CD8-positive, alpha-beta memory T cell (primary cell): ENCODE measurements around the gene SGIP1. TPM values are rescaled to one million over a fixed set of nuclear protein-coding genes. Genes with fewer than 3 reads are reported as not detected.

Source experiments
- CTCF ChIA-PET: fragments of 350-600 bp; sonication (Branson Sonifier 250); formaldehyde crosslinking; loops from one replicate; lab custom pipeline; 2021; ENCODE audit warnings: antibody characterized with exemption; lab: Charles Lee
- POLR2A ChIA-PET: fragments of 350-600 bp; sonication (Branson Sonifier 250); formaldehyde crosslinking; loops from one replicate; lab custom pipeline; 2021; ENCODE audit warnings: antibody characterized with exemption; lab: Charles Lee
- DNase-seq, 5 donors: peaks; one replicate each; pipeline versions ENCODE4 v3.0.0 to v3.0.0-alpha.2; 2020 to 2022; ENCODE audit warnings: mixed read lengths in 1 of 5
- H3K27ac ChIP-seq: one replicate; pipeline ENCODE4 v1.7.0; 2013; ENCODE audit warnings: low read depth, mild to moderate bottlenecking, low read length, moderate library complexity
- H3K27me3 ChIP-seq: 2 replicates; pipeline ENCODE4 v1.7.0; 2013; ENCODE audit warnings: low read length, mild to moderate bottlenecking; ENCODE audit not compliant: insufficient read depth, poor library complexity, severe bottlenecking
- H3K36me3 ChIP-seq: 2 replicates; pipeline ENCODE4 v1.7.0; 2013; ENCODE audit warnings: mild to moderate bottlenecking, low read length, moderate library complexity; ENCODE audit not compliant: insufficient read depth
- H3K4me1 ChIP-seq: 2 replicates; pipeline ENCODE4 v1.7.0; 2013; ENCODE audit warnings: mild to moderate bottlenecking, low read length, moderate library complexity; ENCODE audit not compliant: insufficient read depth
- H3K4me3 ChIP-seq: 2 replicates; pipeline ENCODE4 v1.7.0; 2013; ENCODE audit warnings: mild to moderate bottlenecking, low read length
- H3K9me3 ChIP-seq: 2 replicates; pipeline ENCODE4 v1.7.0; 2013; ENCODE audit warnings: mild to moderate bottlenecking, low read length
- H3K27ac Mint-ChIP-seq, 8 donors: one replicate each; pipeline ENCODE4 v1.8.0; 2020 to 2021; ENCODE audit warnings: mixed read lengths in 8 of 8, mild to moderate bottlenecking in 6 of 8, inconsistent platforms in 3 of 8, moderate library complexity in 3 of 8
- H3K27me3 Mint-ChIP-seq, 2 donors: one replicate each; pipeline ENCODE4 v1.8.0; 2020 to 2021; ENCODE audit warnings: mixed read lengths in 2 of 2, mild to moderate bottlenecking in 1 of 2, moderate library complexity in 1 of 2
- H3K36me3 Mint-ChIP-seq, 3 donors: one replicate each; pipeline ENCODE4 v1.8.0; 2020 to 2021; ENCODE audit warnings: mixed read lengths in 3 of 3, inconsistent platforms in 1 of 3, mild to moderate bottlenecking in 1 of 3
- H3K4me1 Mint-ChIP-seq, 3 donors: one replicate each; pipeline ENCODE4 v1.8.0; 2020 to 2021; ENCODE audit warnings: mixed read lengths in 3 of 3, inconsistent platforms in 1 of 3, mild to moderate bottlenecking in 1 of 3
- H3K4me3 Mint-ChIP-seq, 7 donors: one replicate each; pipeline ENCODE4 v1.8.0; 2020 to 2021; ENCODE audit warnings: mixed read lengths in 7 of 7, mild to moderate bottlenecking in 6 of 7, moderate library complexity in 4 of 7, inconsistent platforms in 2 of 7
- H3K9me3 Mint-ChIP-seq, 5 donors: one replicate each; pipeline ENCODE4 v1.8.0; 2020 to 2022; ENCODE audit warnings: mixed read lengths in 5 of 5, mild to moderate bottlenecking in 3 of 5, moderate library complexity in 2 of 5, inconsistent platforms in 1 of 5
- polyA plus RNA-seq: library from polyadenylated mRNA; unstranded; fragments of 300-500 nt; fragmentation: Illumina TruSeq; gene quantifications from one replicate; pipeline ENCODE4 v1.2.3, GENCODE V29; 2021
- total RNA-seq, 2 experiments: library from RNA; stranded (reverse); gene quantifications; one replicate each; pipeline ENCODE4 v1.2.3, GENCODE V29; 2021

The SGIP1 gene
- total and polyA plus RNA-seq, 3 experiments from 2014 or later, result not detected

GRCh38 chr1:66525086-66525485 lies 8.9 kb upstream of the SGIP1 start:
- Histone ChIP-seq H3K27ac (no peak overlapping the region), H3K4me1 (no peaks in the 10 kb centered on the region), H3K4me3 (no peak overlapping the region), H3K27me3 (no peaks in the 10 kb centered on the region), H3K9me3 (no peaks in the 10 kb centered on the region), H3K36me3 (no peaks in the 10 kb centered on the region)
- no peaks in the 10 kb centered on the region for H3K36me3 Mint-ChIP-seq
- no peak overlapping the region for H3K4me3 Mint-ChIP-seq
- no peak overlapping the region for H3K27ac Mint-ChIP-seq
- H3K9me3 Mint-ChIP-seq, result no peaks in the 10 kb centered on the region
- DNase-seq, result no peak
- H3K27me3 Mint-ChIP-seq, result peaks cover 2 to 9% of the 10 kb centered on the region in 2 donors
- H3K4me1 Mint-ChIP-seq, result no peaks in the 10 kb centered on the region
- ChIA-PET POLR2A (no interaction called here), CTCF (no interaction called here)

- Mint-ChIP-seq H3K9me3 (no peaks in the 10 kb centered on the region), H3K36me3 (no peaks in the 10 kb centered on the region), H3K27ac (no peak overlapping the region), H3K27me3 (peaks cover 2 to 13% of the 10 kb centered on the region in 2 donors), H3K4me3 (no peak overlapping the region), H3K4me1 (no peaks in the 10 kb centered on the region)
- Histone ChIP-seq H3K4me3 (no peak overlapping the region), H3K36me3 (no peaks in the 10 kb centered on the region), H3K27ac (no peak overlapping the region), H3K27me3 (no peaks in the 10 kb centered on the region), H3K4me1 (no peaks in the 10 kb centered on the region), H3K9me3 (no peaks in the 10 kb centered on the region)
- CTCF ChIA-PET, result no interaction called here
- POLR2A ChIA-PET, result no interaction called here
- no peak for DNase-seq
These were observed 7.9 kb upstream of the SGIP1 start for GRCh38 chr1:66526036-66526435.

- no peaks in the 10 kb centered on the region for H3K36me3 ChIP-seq
- Mint-ChIP-seq H3K36me3 (no peaks in the 10 kb centered on the region), H3K4me3 (no peak overlapping the region), H3K4me1 (no peaks in the 10 kb centered on the region), H3K27me3 (peaks cover 6 to 21% of the 10 kb centered on the region in 2 donors), H3K9me3 (peaks cover 0 to 2% (median 0%) of the 10 kb centered on the region in 5 donors), H3K27ac (no peak overlapping the region)
- H3K4me3 ChIP-seq, result no peak overlapping the region
- H3K27ac ChIP-seq, result no peak overlapping the region
- no peak for DNase-seq
- H3K9me3 ChIP-seq, result no peaks in the 10 kb centered on the region
- no peaks in the 10 kb centered on the region for H3K27me3 ChIP-seq
- no peaks in the 10 kb centered on the region for H3K4me1 ChIP-seq
- ChIA-PET POLR2A (no interaction called here), CTCF (no interaction called here)
These were observed 7.0 kb upstream of the SGIP1 start for GRCh38 chr1:66526991-66527390.

- CTCF ChIA-PET, result no interaction called here
- H3K36me3 ChIP-seq, result no peaks in the 10 kb centered on the region
- peaks cover 12 to 28% of the 10 kb centered on the region in 2 donors for H3K27me3 Mint-ChIP-seq
- H3K27ac ChIP-seq, result no peak overlapping the region
- H3K27ac Mint-ChIP-seq, result no peak overlapping the region
- H3K27me3 ChIP-seq, result no peaks in the 10 kb centered on the region
- no peak overlapping the region for H3K4me3 ChIP-seq
- DNase-seq, result no peak
- H3K4me1 Mint-ChIP-seq, result peaks cover 0 to 3% (median 3%) of the 10 kb centered on the region in 3 donors
- H3K9me3 Mint-ChIP-seq, result peaks cover 0 to 2% (median 0%) of the 10 kb centered on the region in 5 donors
- H3K36me3 Mint-ChIP-seq, result no peaks in the 10 kb centered on the region
- H3K9me3 ChIP-seq, result no peaks in the 10 kb centered on the region
- POLR2A ChIA-PET, result no interaction called here
- no peak overlapping the region for H3K4me3 Mint-ChIP-seq
- no peaks in the 10 kb centered on the region for H3K4me1 ChIP-seq
These were observed 6.3 kb upstream of the SGIP1 start for GRCh38 chr1:66527686-66528085.

GRCh38 chr1:66528580-66528979 lies 5.4 kb upstream of the SGIP1 start:
- H3K27ac ChIP-seq, result no peak overlapping the region
- ChIA-PET CTCF (no interaction called here), POLR2A (no interaction called here)
- H3K27me3 ChIP-seq, result no peaks in the 10 kb centered on the region
- H3K4me1 ChIP-seq, result no peaks in the 10 kb centered on the region
- no peak overlapping the region for H3K4me3 ChIP-seq
- no peak for DNase-seq
- no peaks in the 10 kb centered on the region for H3K36me3 ChIP-seq
- Mint-ChIP-seq H3K36me3 (no peaks in the 10 kb centered on the region), H3K27me3 (peaks cover 12 to 34% of the 10 kb centered on the region in 2 donors), H3K9me3 (peaks cover 0 to 2% (median 0%) of the 10 kb centered on the region in 5 donors), H3K4me1 (peaks cover 5 to 10% (median 5%) of the 10 kb centered on the region in 3 donors), H3K27ac (no peak overlapping the region), H3K4me3 (no peak overlapping the region)
- H3K9me3 ChIP-seq, result no peaks in the 10 kb centered on the region

GRCh38 chr1:66532214-66532613 lies 1.7 kb upstream of the SGIP1 start:
- H3K4me3 Mint-ChIP-seq, result no peak overlapping the region
- no peaks in the 10 kb centered on the region for H3K36me3 ChIP-seq
- CTCF ChIA-PET, result no interaction called here

GRCh38 chr1:66532798-66533783 lies 862 bp upstream of the SGIP1 start:
- Histone ChIP-seq H3K9me3 (no peaks in the 10 kb centered on the region), H3K4me1 (no peaks in the 10 kb centered on the region), H3K27me3 (no peaks in the 10 kb centered on the region), H3K4me3 (no peak overlapping the region), H3K27ac (no peak overlapping the region), H3K36me3 (no peaks in the 10 kb centered on the region)
- Mint-ChIP-seq H3K27ac (peak overlapping the region in 2 of 8 donors; percentile 59 to 94), H3K36me3 (no peaks in the 10 kb centered on the region), H3K4me1 (peaks cover 5 to 15% (median 5%) of the 10 kb centered on the region in 3 donors), H3K9me3 (peaks cover 0 to 2% (median 0%) of the 10 kb centered on the region in 5 donors), H3K4me3 (peak overlapping the region in 6 of 7 donors; percentile 35 to 74 (median 63)), H3K27me3 (peaks cover 20 to 60% of the 10 kb centered on the region in 2 donors)
- peak in 1 of 5 donors; percentile 7 for DNase-seq
- CTCF ChIA-PET, result no interaction called here
- POLR2A ChIA-PET, result no interaction called here

More at GRCh38 chr1:66532214-66532613, 1.7 kb upstream of the SGIP1 start:
- no peak for DNase-seq
- POLR2A ChIA-PET, result no interaction called here
- H3K4me1 Mint-ChIP-seq, result peaks cover 5 to 15% (median 5%) of the 10 kb centered on the region in 3 donors
- H3K9me3 Mint-ChIP-seq, result peaks cover 0 to 2% (median 0%) of the 10 kb centered on the region in 5 donors
- H3K36me3 Mint-ChIP-seq, result no peaks in the 10 kb centered on the region
- Histone ChIP-seq H3K4me3 (no peak overlapping the region), H3K27me3 (no peaks in the 10 kb centered on the region), H3K4me1 (no peaks in the 10 kb centered on the region), H3K9me3 (no peaks in the 10 kb centered on the region), H3K27ac (no peak overlapping the region)
- no peak overlapping the region for H3K27ac Mint-ChIP-seq
- H3K27me3 Mint-ChIP-seq, result peaks cover 20 to 57% of the 10 kb centered on the region in 2 donors

- peaks cover 5 to 15% (median 5%) of the 10 kb centered on the region in 3 donors for H3K4me1 Mint-ChIP-seq
- Histone ChIP-seq H3K27ac (no peak overlapping the region), H3K36me3 (no peaks in the 10 kb centered on the region), H3K4me3 (no peak overlapping the region), H3K9me3 (no peaks in the 10 kb centered on the region), H3K27me3 (no peaks in the 10 kb centered on the region), H3K4me1 (no peaks in the 10 kb centered on the region)
- no peak for DNase-seq
- H3K36me3 Mint-ChIP-seq, result no peaks in the 10 kb centered on the region
- no peak overlapping the region for H3K4me3 Mint-ChIP-seq
- ChIA-PET POLR2A (no interaction called here), CTCF (no interaction called here)
- H3K27me3 Mint-ChIP-seq, result peaks cover 20 to 69% of the 10 kb centered on the region in 2 donors
- peaks cover 0 to 2% (median 0%) of the 10 kb centered on the region in 5 donors for H3K9me3 Mint-ChIP-seq
- no peak overlapping the region for H3K27ac Mint-ChIP-seq
These were observed 1.1 kb downstream of the SGIP1 start for GRCh38 chr1:66535061-66535460.
